PC-9 (cell line): ENCODE results near the gene WDR37.

Experiments
- EZH2 ChIP-seq: fragments of 200-600 bp; sonication (generic); IDR thresholded peaks from 2 replicates; pipeline ENCODE4 v1.8.0; 2017; ENCODE audit warnings: antibody characterized with exemption, low read depth
- TF ChIP-seq, protein P1 (sequence below): fragments of 200-600 bp; sonication (generic); conservative IDR thresholded peaks from 2 replicates; pipeline ENCODE4 v1.6.1; 2017; ENCODE audit warnings: mixed run types, antibody characterized with exemption, mild to moderate bottlenecking, moderate library complexity

DNA sequence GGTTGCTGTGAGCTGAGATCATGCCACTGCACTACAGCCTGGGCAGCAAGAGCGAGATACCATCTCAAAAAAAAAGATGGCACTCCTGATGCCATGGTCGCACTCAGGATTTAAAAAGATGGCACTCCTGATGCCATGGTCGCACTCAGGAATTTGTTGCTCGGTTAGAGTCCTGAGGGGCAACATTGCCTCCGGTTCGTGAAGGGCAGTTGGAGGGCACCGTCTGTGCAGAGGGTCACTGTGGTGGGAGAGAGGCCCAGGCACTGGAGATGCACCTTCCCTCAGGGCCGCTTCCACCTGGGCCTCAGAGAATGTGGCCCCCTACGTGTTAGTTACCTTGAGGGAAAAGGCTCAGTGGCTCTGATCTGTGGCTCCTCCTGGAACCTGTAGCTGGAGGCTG is 49.6 kb upstream of the WDR37 start:
- TF ChIP-seq, protein P1, sequence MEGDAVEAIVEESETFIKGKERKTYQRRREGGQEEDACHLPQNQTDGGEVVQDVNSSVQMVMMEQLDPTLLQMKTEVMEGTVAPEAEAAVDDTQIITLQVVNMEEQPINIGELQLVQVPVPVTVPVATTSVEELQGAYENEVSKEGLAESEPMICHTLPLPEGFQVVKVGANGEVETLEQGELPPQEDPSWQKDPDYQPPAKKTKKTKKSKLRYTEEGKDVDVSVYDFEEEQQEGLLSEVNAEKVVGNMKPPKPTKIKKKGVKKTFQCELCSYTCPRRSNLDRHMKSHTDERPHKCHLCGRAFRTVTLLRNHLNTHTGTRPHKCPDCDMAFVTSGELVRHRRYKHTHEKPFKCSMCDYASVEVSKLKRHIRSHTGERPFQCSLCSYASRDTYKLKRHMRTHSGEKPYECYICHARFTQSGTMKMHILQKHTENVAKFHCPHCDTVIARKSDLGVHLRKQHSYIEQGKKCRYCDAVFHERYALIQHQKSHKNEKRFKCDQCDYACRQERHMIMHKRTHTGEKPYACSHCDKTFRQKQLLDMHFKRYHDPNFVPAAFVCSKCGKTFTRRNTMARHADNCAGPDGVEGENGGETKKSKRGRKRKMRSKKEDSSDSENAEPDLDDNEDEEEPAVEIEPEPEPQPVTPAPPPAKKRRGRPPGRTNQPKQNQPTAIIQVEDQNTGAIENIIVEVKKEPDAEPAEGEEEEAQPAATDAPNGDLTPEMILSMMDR = no peak
- no peak for TF ChIP-seq EZH2
